GM18505 (cell line): ENCODE data around the gene GNB1L.

Experiments used
- ATAC-seq: cut with Tn5 transposase; IDR thresholded peaks from one replicate; pipeline ENCODE4 v1.9.1; 2021; ENCODE audit not compliant: unreplicated experiment
- POLR2A ChIP-seq: IDR thresholded peaks from 4 replicates; pipeline ENCODE4 v1.6.1; 2011; ENCODE audit warnings: borderline replicate concordance; ENCODE audit not compliant: insufficient read depth, insufficient read length; ENCODE audit errors: extremely low read depth

Gene GNB1L

DNA sequence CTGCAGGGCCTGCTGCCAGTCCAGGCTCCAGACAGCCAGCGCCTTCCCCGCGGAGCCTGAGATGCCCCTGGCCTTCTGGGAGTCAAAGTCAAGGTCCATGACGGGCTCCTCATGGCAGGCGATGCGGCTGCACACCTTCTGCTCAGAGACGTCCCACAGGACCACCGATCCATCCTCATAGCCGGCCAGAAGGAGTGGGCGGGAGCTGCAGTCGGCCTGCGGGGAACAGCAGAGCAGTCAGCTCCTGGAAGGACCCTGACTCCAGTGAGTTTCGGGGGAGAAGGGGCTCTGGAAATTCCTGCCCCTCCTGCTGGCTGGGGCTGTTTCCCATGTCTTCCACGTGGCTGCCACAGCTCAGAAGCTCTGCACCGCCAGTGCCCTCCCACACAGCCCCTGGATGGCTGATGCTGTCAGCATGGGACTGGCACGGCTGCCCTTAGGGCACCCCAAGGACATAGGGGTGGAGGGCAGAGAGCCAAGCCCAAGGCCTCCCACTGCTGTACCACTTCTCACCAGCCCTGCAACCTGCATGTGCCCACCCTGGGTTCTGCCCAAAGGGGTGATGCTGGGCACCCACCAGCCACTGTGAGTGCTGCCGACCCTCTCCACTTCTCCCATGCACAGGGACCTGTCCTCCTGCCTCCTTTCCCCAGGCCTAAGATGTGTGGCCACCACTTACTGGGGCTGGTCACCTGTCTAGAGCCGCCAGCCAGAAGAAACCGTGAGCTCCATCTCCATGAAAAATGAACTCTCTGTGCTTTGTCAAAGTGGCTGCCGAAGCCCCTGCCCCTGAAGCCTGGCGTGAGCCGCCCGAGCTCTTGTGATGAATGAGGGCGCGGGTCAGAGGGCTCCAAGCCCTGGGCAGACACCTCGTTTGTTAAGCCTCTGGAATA lies 52.4 kb downstream of the GNB1L start:
- TF ChIP-seq POLR2A = no peak
- no peak for ATAC-seq

DNA sequence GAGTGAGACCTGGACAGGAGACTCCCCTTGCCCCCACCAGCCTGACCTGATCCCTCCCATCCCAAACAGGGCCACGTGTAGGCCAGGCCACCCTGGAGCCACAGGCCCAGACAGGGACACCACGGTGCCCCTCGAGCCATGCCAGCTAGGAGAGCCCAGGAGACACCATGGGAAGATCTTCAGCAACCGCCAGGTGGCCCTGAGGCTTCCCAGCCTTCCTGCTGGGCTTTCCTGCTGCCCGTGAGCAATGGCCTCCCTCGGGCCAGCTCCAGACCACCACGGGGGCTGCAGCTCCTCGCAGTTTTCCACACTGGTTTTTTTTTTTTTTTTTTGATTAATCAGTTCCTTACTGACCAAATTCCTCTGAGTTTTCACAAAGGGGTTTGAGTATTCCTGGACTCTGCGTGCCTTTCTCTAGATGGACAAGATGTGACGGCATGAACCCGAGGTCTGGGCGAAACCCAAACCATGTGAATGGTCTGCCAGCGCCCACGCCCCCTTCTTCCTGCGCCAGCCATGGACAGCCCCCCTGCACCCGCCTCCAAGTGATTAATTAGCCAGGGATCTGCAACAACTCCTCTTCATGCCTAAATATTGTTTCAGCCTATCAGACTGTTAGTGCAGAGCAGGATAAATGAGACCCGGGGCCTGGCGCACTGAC lies 53.2 kb downstream of the GNB1L start:
- no peak for TF ChIP-seq POLR2A
- no peak for ATAC-seq

DNA sequence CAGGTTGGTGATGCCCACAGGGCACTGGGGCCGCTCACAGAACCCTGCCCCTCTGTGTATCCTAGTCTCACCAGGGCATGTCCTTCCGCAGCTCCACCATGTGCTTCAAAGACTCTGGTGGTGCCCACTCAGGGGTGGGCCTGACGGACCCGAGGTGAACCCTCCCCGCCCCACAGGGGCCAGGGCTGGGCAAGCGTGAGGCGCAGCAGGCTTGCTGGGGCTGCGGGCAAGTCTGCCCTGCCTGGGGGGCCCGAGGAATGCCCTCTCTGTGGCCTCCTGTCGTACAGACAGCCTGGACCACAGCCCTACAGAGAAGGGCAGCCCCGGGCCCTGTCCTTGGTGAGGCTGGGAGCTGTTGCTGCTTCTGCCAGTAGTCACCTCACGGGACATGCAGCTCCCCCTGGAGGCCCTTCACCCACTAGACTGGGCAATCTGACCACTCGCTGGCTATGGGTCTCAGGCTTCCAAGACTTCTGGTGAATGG lies 53.9 kb downstream of the GNB1L start:
- no peak for ATAC-seq

DNA sequence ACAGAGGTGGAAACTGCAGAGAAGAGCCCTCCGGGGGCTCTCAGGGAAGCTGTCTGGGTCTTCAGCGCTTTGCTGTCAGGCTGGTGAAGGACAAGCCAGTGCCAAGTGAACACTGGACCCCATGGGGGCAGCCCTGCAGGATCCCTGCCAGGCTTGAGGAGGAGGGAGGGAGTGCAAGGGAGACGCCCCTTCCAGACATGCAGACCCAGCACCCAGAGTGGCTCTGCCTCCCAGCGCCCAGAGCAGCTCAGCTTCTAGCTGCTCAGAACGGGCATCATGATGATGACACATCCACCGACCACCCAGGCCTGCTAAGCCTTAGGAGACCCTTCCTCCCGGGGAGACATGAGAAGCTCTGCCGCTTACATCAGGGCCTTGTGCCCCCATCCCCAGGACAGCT lies 54.4 kb downstream of the GNB1L start:
- no peak for TF ChIP-seq POLR2A
- ATAC-seq = no peak

More for the DNA sequence above, 53.9 kb downstream of the GNB1L start:
- TF ChIP-seq POLR2A = no peak

DNA sequence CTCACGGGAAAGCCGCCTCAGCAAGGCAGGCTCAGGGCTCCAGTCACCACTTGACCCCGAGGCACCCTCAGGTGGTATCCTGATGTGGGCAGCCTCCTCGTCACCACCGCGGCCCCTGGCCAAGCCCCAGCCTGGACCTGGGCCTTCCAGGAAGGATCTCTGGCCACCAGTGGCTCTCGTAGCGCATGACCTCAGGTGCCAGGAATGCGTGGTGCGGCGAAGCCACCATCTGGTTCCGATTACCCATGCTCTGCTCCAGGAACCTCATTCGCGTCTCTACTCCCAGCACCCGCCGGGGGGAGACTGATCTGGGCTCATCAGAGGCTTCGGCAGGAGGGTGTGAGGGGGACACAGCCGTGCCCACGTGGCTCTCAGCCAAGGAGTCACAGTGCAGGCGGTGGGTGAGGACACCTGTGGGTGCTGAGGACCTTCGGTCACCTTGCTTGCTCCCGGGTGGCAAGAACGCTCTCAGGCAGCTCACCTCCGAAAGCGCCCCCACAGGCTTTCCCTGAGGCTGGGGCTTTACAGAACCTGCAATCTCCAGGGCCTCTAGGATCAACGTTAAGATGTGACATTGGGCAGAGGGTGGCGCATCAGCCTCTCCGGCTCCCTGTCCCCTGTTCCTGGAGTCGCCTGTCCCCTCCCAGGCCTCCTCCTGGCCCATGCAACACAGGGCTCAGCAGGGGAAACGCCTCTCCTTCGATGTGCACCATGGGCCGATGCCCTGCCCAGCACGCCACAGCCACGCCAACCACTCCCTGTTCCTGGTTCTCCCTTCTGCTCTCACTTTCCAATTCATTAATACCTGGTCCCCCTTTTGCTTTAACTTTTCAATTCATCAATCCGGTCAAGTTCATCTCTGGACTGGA lies 55.1 kb downstream of the GNB1L start:
- no peak for TF ChIP-seq POLR2A
- no peak for ATAC-seq

DNA sequence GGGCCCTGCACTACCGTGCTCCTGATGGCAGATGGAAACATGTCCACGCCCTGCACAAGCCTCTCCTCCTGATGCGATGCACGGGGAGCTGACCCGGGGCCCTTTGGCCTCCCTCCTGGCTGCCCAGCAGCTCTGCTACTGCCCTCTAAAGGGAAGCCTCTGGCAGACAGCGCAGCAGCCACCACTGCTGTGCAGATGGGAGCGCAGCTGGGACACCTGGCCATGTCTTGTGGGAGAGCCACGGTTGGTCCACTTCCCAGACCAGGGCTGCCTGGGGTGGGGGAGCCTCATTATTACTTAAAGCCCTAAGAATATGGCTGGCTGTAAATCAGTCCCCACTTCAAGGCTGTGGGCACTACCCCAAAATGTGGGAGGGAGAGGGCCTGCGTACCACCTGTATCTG lies 55.8 kb downstream of the GNB1L start:
- TF ChIP-seq POLR2A = no peak
- no peak for ATAC-seq

DNA sequence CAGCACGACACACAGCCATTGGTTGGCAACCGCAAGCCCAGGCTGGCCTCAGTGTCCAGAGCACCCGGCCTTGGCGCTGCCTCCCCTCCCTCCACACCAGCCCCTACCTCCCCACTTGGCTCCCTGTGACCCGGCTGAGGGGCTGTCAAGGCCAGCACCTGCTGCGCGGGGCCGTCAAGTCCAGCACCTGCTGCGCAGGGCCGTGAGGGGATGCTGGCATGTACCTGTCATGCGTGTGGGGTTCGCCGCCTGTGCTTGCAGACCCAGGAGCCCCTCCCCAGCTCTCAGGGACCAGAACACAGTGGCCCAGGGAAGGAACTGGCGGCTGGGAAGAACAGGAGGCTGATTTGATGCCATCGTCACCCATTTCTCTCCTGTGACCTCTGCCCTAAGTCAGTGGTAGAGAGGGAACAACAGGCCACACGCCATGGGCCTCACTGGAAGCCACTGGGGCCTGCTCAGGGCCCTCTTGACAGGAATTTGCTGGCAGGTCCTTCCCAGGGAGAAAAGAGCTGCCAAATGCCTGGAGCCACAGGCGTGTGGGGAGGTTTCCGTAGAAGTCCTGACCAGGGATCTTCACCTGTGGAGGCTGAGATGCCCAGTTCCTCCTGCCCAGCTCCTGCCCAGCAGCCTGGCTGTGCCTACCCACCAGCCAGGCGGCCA lies 56.5 kb downstream of the GNB1L start:
- ATAC-seq = no peak
- TF ChIP-seq POLR2A = no peak

DNA sequence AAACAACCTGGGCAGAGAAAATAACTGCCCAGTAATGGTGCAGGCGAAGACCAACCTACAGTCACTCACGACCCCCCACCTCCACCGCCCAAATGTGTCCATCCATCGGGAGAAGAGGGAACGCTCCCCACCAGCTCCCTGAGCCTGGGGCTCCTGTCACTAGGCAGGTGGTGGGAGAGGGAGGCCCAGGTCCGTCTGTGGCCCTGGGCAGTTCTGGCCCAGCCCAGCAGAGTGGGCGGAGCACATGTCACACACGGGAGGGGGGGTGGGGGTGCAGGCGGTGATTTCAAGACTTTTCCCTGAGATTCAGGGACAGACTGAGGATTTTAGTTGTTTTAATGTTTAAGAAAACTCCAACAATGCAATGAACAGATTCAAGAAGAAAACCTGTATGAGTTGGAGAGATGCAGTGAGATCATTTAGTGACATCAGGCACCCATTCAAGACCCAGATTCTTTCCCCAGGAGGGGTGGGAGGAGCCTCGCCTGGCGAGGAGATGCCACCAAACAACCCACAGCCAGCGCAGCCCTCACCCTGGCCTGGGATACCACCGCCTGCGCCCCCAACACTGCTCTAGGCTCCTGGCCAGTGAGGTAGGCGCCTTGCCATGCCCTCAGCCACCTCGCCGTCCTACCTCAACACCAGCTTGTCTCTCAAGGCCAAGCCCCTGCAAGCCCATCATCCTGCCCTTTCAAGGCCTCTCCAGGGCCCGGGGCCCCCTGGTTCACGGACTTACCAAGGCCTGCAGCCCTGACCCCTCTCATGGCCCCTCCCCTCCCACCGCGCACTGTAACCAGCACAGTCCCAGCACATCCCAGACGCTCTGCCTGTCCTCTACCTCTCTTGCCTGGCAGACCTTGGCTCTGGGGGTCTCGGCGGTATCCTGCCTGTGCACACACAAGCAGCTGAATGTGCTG lies 57.3 kb downstream of the GNB1L start:
- ATAC-seq = no peak
- TF ChIP-seq POLR2A = no peak

DNA sequence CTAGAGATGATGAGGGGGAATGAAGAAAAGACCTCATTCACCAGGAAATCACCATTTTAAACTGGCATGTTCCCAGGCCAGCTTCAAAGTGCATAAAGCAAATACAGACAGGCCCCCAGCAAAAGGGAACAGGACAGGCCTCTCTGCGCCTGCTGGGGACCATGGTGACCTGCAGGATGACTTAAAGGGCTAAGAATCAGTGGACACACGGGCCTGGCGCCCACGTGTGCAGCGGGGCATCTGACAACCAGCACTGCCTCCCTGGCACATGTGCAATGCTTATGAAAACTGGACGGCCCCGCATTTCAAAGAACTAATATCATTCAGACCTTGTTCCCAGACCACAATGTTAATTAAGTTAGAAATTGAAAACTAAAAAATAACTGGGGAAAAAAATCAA lies 58.5 kb downstream of the GNB1L start:
- ATAC-seq = no peak
- TF ChIP-seq POLR2A = no peak

DNA sequence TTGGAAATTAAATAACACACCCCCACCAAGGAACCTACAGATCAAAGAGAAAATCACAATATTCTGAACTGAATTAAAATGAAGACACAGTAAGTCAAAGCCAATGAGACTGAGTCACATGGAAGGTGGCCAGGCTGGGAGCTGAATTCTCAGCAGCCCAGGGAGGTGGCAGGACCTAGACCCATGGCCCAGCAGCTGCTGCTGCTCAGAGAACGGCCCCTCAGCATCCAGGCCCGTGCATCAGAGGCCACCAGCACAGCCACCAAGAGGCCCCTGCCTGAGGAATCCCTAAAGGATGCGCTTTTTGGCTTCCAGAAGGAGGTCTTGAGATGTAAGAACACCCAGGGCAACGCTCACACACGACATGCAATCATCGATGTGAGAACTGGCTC lies 59.1 kb downstream of the GNB1L start:
- no peak for ATAC-seq
- no peak for TF ChIP-seq POLR2A

DNA sequence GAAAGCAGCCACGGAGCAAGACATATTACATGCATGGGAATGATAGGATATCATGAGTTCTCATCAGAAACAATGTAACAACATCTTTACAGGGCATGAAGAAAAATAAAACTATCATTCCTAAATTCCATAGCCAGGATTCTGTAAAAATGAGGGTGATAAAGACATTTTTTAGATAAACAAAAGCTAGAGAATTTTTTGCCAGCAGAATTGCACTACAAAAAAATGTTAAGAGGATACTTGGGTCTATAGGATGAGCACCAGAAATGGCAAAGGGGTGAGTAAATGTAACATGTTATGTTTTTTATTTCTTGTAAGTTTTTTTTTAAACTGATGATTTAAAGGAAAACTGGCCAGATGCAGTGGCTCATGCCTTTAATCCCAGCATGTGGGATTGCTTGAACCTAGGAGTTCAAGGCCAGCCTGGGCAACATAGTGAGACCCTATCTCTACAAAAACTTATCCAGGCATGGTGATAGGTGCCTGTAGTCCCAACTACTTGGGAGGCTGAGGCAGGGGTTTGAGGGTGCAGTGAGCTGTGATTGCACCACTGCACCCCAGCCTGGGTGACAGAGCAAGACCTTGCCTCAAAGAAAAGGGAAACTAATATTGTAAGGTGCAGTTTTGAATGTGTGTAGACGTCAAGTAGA lies 60.9 kb downstream of the GNB1L start:
- TF ChIP-seq POLR2A = no peak
- ATAC-seq = no peak
